Endothelial cell of umbilical vein (primary cell): ENCODE measurements around the gene COL4A1. TPM values are rescaled to one million over a fixed set of nuclear protein-coding genes. Genes with fewer than 3 reads are reported as not detected.
A peak's percentile ranks its signal among the peaks of the same experiment; 100 is the strongest.

ENCODE experiments used
- BruUV-seq: library from RNA; stranded (reverse); fragments of 400-500 nt; replicated peaks from 2 replicates; lab custom pipeline; 2021; lab: Mats Ljungman, UMichigan
- CTCF ChIA-PET: fragments of 300-600, 350-600 bp; sonication (Branson Sonifier 250); formaldehyde crosslinking; loops from one replicate; lab custom pipeline; 2021; ENCODE audit warnings: antibody characterized with exemption, inconsistent platforms; lab: Charles Lee
- POLR2A ChIA-PET: fragments of 300-600, 350-600 bp; sonication (Branson Sonifier 250); formaldehyde crosslinking; loops from one replicate; lab custom pipeline; 2021; ENCODE audit warnings: antibody characterized with exemption, inconsistent platforms; lab: Charles Lee
- DNase-seq: peaks from one replicate; pipeline ENCODE4 v3.0.0-alpha.2; 2011; ENCODE audit warnings: low read depth, low spot score
- FAIRE-seq: peaks from 2 replicates; lab custom pipeline; 2011; peaks lifted over from hg19 to GRCh38; lab: Jason Lieb, UNC
- H2AFZ ChIP-seq: 2 replicates; pipeline ENCODE4 v1.6.0; 2012; ENCODE audit warnings: low read depth, low read length, control low read depth, inconsistent platforms
- H3K27ac ChIP-seq: 2 replicates; pipeline ENCODE4 v1.5.1; 2011; ENCODE audit warnings: low read depth, mild to moderate bottlenecking, control low read depth, low read length, moderate library complexity; ENCODE audit not compliant: insufficient read depth
- H3K27me3 ChIP-seq, 2 experiments: 2 replicates each; pipeline versions ENCODE4 v1.6.0 to v1.6.1; 2011; ENCODE audit warnings: low read length in 2 of 2, mixed read lengths in 1 of 2; ENCODE audit not compliant: control insufficient read depth in 2 of 2, insufficient read depth in 2 of 2
- H3K36me3 ChIP-seq, 2 experiments: 2 replicates in 1 of 2; 3 replicates in 1 of 2; pipeline ENCODE4 v1.5.1; 2011; ENCODE audit warnings: low read length in 2 of 2, mild to moderate bottlenecking in 1 of 2, moderate library complexity in 1 of 2; ENCODE audit not compliant: control insufficient read depth in 2 of 2, insufficient read depth in 2 of 2; ENCODE audit errors: extremely low read depth in 1 of 2
- H3K4me1 ChIP-seq: 3 replicates; pipeline ENCODE4 v1.5.1; 2011; ENCODE audit warnings: mild to moderate bottlenecking, low read length; ENCODE audit not compliant: control insufficient read depth, insufficient read depth; ENCODE audit errors: extremely low read depth
- H3K4me2 ChIP-seq: 2 replicates; pipeline ENCODE4 v1.6.1; 2011; ENCODE audit warnings: low read length, control low read depth, mixed read lengths; ENCODE audit not compliant: insufficient read depth
- H3K4me3 ChIP-seq, 3 experiments: fragments of 200-600 bp in 1 of 3; sonication (generic), shearing (Covaris generic) in 1 of 3; replicated peaks in 1 of 3; 2 replicates each; pipeline ENCODE4 v1.5.1; 2011 to 2016; ENCODE audit warnings: control low read depth in 3 of 3, low read length in 3 of 3, mild to moderate bottlenecking in 2 of 3, inconsistent platforms in 1 of 3, low read depth in 1 of 3, moderate library complexity in 1 of 3; ENCODE audit not compliant: insufficient read depth in 1 of 3
- H3K79me2 ChIP-seq: 2 replicates; pipeline ENCODE4 v1.6.0; 2012; ENCODE audit warnings: low read length, inconsistent platforms; ENCODE audit not compliant: control insufficient read depth, insufficient read depth
- H3K9ac ChIP-seq: replicated peaks from 2 replicates; pipeline ENCODE3; 2011; ENCODE audit warnings: low read length, control low read depth; ENCODE audit not compliant: insufficient read depth; ENCODE audit errors: extremely low read depth
- H3K9me1 ChIP-seq: replicated peaks from 3 replicates; pipeline ENCODE4 v1.6.0; 2011; ENCODE audit warnings: mild to moderate bottlenecking, low read length; ENCODE audit not compliant: control insufficient read depth, insufficient read depth; ENCODE audit errors: extremely low read depth
- H3K9me3 ChIP-seq: replicated peaks from 2 replicates; pipeline ENCODE4 v1.5.1; 2012; ENCODE audit warnings: low read length, inconsistent platforms; ENCODE audit not compliant: control insufficient read depth, insufficient read depth
- H4K20me1 ChIP-seq: replicated peaks from 2 replicates; pipeline ENCODE3; 2011; ENCODE audit warnings: mild to moderate bottlenecking, low read length; ENCODE audit not compliant: control insufficient read depth, insufficient read depth; ENCODE audit errors: extremely low read depth
- CTCF ChIP-seq, 2 donors: IDR thresholded peaks; 1 replicate in 1 of 2; 2 replicates in 1 of 2; pipeline ENCODE4 v1.5.1; 2011; ENCODE audit warnings: low read length in 2 of 2, mild to moderate bottlenecking in 2 of 2, moderate library complexity in 2 of 2, control low read depth in 1 of 2, inconsistent platforms in 1 of 2, low read depth in 1 of 2; ENCODE audit not compliant: insufficient read depth in 1 of 2; ENCODE audit errors: extremely low read depth in 1 of 2
- EZH2 ChIP-seq: IDR thresholded peaks from 2 replicates; pipeline ENCODE4 v1.6.1; 2012; ENCODE audit warnings: borderline replicate concordance, low read depth, mild to moderate bottlenecking, moderate library complexity, low read length, inconsistent platforms; ENCODE audit not compliant: severe bottlenecking
- FOS ChIP-seq: IDR thresholded peaks from 2 replicates; pipeline ENCODE4 v1.6.1; 2011; ENCODE audit warnings: mild to moderate bottlenecking, low read length, moderate library complexity, borderline replicate concordance; ENCODE audit not compliant: insufficient read depth
- GATA2 ChIP-seq: IDR thresholded peaks from 2 replicates; pipeline ENCODE4 v1.7.0; 2011; ENCODE audit warnings: low read depth, mild to moderate bottlenecking, moderate library complexity, mixed read lengths, low read length; ENCODE audit not compliant: insufficient read length, insufficient read depth
- JUN ChIP-seq: IDR thresholded peaks from 2 replicates; pipeline ENCODE4 v1.6.1; 2011; ENCODE audit warnings: borderline replicate concordance, low read depth; ENCODE audit not compliant: insufficient read length, insufficient read depth
- MYC ChIP-seq: IDR thresholded peaks from one replicate; pipeline ENCODE4 v1.6.1; 2011; ENCODE audit warnings: mild to moderate bottlenecking, low read depth, low read length
- POLR2A ChIP-seq: IDR thresholded peaks from 2 replicates; pipeline ENCODE4 v1.6.1; 2012; ENCODE audit warnings: low read depth, mild to moderate bottlenecking, control low read depth, low read length
- POLR2AphosphoS5 ChIP-seq: IDR thresholded peaks from 2 replicates; pipeline ENCODE4 v1.6.1; 2012; ENCODE audit warnings: low read depth, mild to moderate bottlenecking, control low read depth, low read length, moderate library complexity; ENCODE audit not compliant: insufficient read depth
- dilution Hi-C: fragments of 300-500 bp; cut with MboI; formaldehyde crosslinking; loops from one replicate; pipeline ENCODE4 v1.15.0; 2019; ENCODE audit warnings: low sequenced_read_pairs; ENCODE audit not compliant: extremely low pct_ligation_motif_present
- intact Hi-C: fragments of 100-400 bp; cut with micrococcal nuclease; formaldehyde crosslinking; loops from one replicate; pipeline ENCODE4 v1.10.0; 2022
- polyA plus RNA-seq, 4 experiments: library from polyadenylated mRNA; depleted of rRNA in 3 of 4; stranded (reverse) in 3 of 4; unstranded in 1 of 4; fragments of >200 nt; gene quantifications; 2 replicates each; pipeline versions ENCODE4 v1.2.1 to v1.2.3, GENCODE V29; 2011 to 2012; ENCODE audit warnings: missing spikeins in 1 of 4
- total RNA-seq: library from RNA; stranded (reverse); gene quantifications from 2 replicates; pipeline ENCODE4 v1.2.3, GENCODE V29; 2021
- TF ChIP-seq, protein P1 (sequence below): IDR thresholded peaks from 2 replicates; pipeline ENCODE4 v1.6.1; 2011; ENCODE audit not compliant: insufficient read depth, insufficient read length

COL4A1 gene
- total and polyA plus RNA-seq, 2 donors (not counting 3 experiments of a cell fraction or from before 2014, with no cell fraction given): 384 to 1,119 TPM

DNA sequence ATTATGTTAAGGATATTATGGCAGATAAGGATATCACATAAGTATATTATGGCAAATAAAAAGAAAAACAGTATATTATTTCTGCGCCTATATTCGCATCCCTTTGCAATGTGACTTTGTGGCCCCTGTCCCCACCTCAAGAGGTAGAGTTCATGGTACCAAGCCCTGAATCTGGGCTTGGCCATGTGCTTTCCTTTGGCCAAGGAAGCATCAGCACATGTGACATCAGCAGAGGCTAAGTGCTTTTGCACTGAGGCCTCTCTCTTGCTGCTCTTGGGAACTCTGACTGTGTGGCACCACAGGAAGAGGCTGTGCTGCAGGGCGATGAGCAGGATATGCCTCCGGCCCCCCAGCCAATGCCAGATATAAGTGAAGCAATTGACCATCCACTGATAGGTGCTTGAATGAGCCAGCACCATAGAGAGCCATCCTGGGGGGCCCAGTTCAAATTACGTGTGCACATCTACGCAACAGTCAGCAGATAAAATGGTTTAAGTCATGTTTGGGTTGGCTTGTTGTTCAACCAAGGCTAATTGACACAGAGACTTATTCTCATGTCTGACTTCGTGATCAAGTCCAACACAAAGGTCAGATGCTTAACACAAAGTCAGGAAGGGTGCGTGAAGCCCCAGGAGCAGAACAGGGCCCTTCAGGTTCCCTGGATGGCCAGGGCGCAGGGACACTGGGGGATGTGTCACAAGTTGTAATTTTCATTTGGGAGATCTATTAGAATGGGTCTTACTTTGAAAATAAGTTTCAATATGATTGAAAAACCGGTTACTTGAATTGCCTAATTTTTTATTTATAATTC is 173.3 kb downstream of the COL4A1 start:
- Histone ChIP-seq H3K4me2 (no peak overlapping the region), H3K27ac (no peak overlapping the region), H3K36me3 (no peaks in the 10 kb centered on the region), H3K27me3 (no peaks in the 10 kb centered on the region), H2AFZ (no peak overlapping the region), H3K9me3 (no peaks in the 10 kb centered on the region), H3K4me1 (peaks cover 17% of the 10 kb centered on the region), H4K20me1 (no peaks in the 10 kb centered on the region), H3K79me2 (no peaks in the 10 kb centered on the region), H3K9ac (no peak overlapping the region), H3K9me1 (no peaks in the 10 kb centered on the region), H3K4me3 (no peak overlapping the region)
- dilution Hi-C loops (no loop called here), intact Hi-C loops (no loop called here)
- TF ChIP-seq EZH2: no peak
- TF ChIP-seq, protein P1, sequence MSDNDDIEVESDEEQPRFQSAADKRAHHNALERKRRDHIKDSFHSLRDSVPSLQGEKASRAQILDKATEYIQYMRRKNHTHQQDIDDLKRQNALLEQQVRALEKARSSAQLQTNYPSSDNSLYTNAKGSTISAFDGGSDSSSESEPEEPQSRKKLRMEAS: peak; percentile 40
- no peak for FAIRE-seq
- no peak for DNase-seq
- no TSS peak for BruUV-seq
- ChIA-PET POLR2A (no interaction called here), CTCF (interaction anchor here (1.0 kb wide), 1 partner anchor 10 kb away, joined by 4 read pairs; no protein-coding TSS in a partner anchor)

- H3K4me2 ChIP-seq: no peak overlapping the region
- no peaks in the 10 kb centered on the region for H3K36me3 ChIP-seq
- no peaks in the 10 kb centered on the region for H3K27me3 ChIP-seq
- no peak overlapping the region for H2AFZ ChIP-seq
- POLR2A ChIA-PET: no interaction called here
- H3K9ac ChIP-seq: no peak overlapping the region
- no peaks in the 10 kb centered on the region for H3K79me2 ChIP-seq
- peaks cover 22% of the 10 kb centered on the region for H3K4me1 ChIP-seq
- no TSS peak for BruUV-seq
- dilution Hi-C loops (no loop called here), intact Hi-C loops (no loop called here)
- no peak overlapping the region for H3K4me3 ChIP-seq
- H3K9me1 ChIP-seq: no peaks in the 10 kb centered on the region
- H4K20me1 ChIP-seq: no peaks in the 10 kb centered on the region
- no peak for DNase-seq
- CTCF ChIA-PET: interaction anchor here (0.9 to 1.3 kb wide), 3 partner anchors 9 to 22 kb away, joined by 3 to 4 read pairs (median 4); no protein-coding TSS in a partner anchor
- TF ChIP-seq EZH2 (no peak), CTCF (IDR thresholded peaks at IDR 0.05; ENCODE audit: extremely low read depth in 1 of 2, insufficient read depth in 1 of 2, low read depth in 1 of 2, low read length in 2 of 2) (no peak), POLR2A (no peak), GATA2 (no peak), MYC (no peak), FOS (no peak), POLR2AphosphoS5 (no peak), JUN (no peak)
- TF ChIP-seq, protein P1: no peak
- no peaks in the 10 kb centered on the region for H3K9me3 ChIP-seq
- no peak overlapping the region for H3K27ac ChIP-seq
- FAIRE-seq: no peak
These were observed 174.6 kb downstream of the COL4A1 start for GRCh38 chr13:110132225-110132982.
